ENCODE results near the gene PKNOX2. TPM values are rescaled to one million over a fixed set of nuclear protein-coding genes. Genes with fewer than 3 reads are reported as not detected.

The PKNOX2 gene
- total RNA-seq, 3 donors from 2014 or later (not counting 1 experiment from before 2014, with no cell fraction given) = not detected

- no peaks in the 10 kb centered on the region for H3K36me3 Mint-ChIP-seq
- ATAC-seq (no peak), DNase-seq (no peak)
- no peak overlapping the region for H3K27ac ChIP-seq (ENCODE audit: low read length)
- peaks cover 0 to 3% of the 10 kb centered on the region in 2 donors for H3K27me3 Mint-ChIP-seq (ENCODE audit: low read depth in 2 of 2)
- no peak overlapping the region for H3K4me3 ChIP-seq (ENCODE audit: low read length)
- WGBS (ENCODE audit: insufficient coverage) = 73% methylated on average over 3 of the region's 3 CpGs
- intact Hi-C loops (cut with micrococcal nuclease) = no loop called here
- no peaks in the 10 kb centered on the region for H3K27me3 ChIP-seq (ENCODE audit: control insufficient read depth, insufficient read depth, low read length)
- no peaks in the 10 kb centered on the region for H3K9me3 ChIP-seq (ENCODE audit: control insufficient read depth, insufficient read depth, low read length)
- no peak overlapping the region for H3K4me3 Mint-ChIP-seq
- H3K4me1 ChIP-seq (ENCODE audit: control insufficient read depth, insufficient read depth, low read length) = no peaks in the 10 kb centered on the region
- H3K36me3 ChIP-seq (ENCODE audit: control insufficient read depth, insufficient read depth, low read length) = no peaks in the 10 kb centered on the region
- no peak for TF ChIP-seq CTCF (IDR thresholded peaks at IDR 0.05)
- H3K27ac Mint-ChIP-seq = no peak overlapping the region
- H3K9me3 Mint-ChIP-seq = no peaks in the 10 kb centered on the region
- H3K4me1 Mint-ChIP-seq = peaks cover 5 to 8% of the 10 kb centered on the region in 2 donors
These were observed 317.0 kb downstream of the PKNOX2 start for GRCh38 chr11:125481531-125481930.

Other genes with a start within 250 kb of the PKNOX2 start
- gene HEPN1, start 245.5 kb upstream of the PKNOX2 start, total RNA-seq = not detected
- gene HEPACAM, start 228.7 kb upstream of the PKNOX2 start, total RNA-seq = not detected
- gene CCDC15, start 210.5 kb upstream of the PKNOX2 start, total RNA-seq = 1 to 10 TPM; 3.8 to 4.7 (median 3.9) TPM
- gene SLC37A2, start 101.4 kb upstream of the PKNOX2 start, total RNA-seq = 1 to 10 TPM; 1.0 to 3.2 (median 1.8) TPM
- 10 to 100 TPM; 10.0 to 14.2 (median 12.1) TPM for gene TMEM218, start 53.1 kb upstream of the PKNOX2 start, total RNA-seq

All from natural killer cell (primary cell).